ENCODE measurements around the gene TP53AIP1.
"Not testable (repeated sequence)": the region's sequence is repeated elsewhere in the genome, so short reads cannot be mapped to it uniquely, and the experiment has no call there.

TP53AIP1 gene

DNA sequence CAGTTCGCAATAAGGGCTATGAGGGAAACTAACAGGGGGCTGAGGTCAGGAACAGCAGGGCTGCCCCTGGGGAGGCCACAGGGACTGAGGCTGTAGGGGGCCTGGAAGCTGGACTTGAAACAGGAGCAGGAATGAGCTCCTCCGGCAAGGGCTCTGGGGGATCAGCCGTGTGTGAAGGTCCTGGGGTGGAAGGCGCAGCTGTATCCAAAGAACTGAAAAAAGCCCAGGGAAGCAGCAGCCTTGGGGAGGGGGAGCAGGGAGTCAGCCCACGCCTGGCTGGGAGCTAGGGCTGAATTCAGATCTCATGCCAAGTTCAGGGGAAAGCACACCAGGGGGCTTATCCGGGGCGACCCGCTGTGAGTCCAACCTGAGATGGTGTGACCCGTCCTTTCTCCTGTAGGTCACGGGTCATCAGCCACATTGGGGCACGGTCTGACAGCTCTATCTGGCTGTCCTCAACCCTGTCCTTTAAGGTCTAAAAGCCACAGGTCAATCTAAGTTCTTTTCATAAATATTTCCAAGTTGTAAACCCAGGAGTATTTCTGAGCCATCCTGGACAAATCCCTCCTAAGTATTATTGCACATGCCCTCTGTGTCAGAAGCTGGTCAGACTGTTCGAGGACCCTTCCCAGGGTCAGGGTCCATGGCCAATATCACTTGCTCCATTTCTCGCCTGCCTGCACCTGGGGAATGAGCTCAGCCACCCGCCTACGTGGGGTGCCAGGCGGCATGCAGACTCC, 18.0 kb downstream of the TP53AIP1 start:
- no peak for FAIRE-seq

DNA sequence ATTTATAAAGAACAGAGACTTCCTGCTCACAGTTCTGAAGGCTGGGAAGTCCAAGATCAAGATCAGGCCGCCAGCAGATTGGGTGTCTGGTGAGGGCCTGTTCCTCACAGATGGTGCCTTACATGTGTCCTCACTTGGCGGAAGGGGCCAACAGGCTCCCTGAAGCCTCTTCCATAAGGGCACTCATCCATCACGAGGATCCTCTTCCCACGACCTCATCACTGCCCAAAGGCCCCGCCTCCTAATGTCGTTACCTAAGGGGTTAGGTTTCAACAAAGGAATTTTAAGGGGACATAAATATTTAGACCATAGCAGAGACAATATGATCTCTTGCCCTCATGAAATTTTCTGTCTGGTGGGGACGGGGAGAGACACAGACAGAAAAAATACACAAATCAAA, 18.6 kb downstream of the TP53AIP1 start:
- FAIRE-seq = no peak

DNA sequence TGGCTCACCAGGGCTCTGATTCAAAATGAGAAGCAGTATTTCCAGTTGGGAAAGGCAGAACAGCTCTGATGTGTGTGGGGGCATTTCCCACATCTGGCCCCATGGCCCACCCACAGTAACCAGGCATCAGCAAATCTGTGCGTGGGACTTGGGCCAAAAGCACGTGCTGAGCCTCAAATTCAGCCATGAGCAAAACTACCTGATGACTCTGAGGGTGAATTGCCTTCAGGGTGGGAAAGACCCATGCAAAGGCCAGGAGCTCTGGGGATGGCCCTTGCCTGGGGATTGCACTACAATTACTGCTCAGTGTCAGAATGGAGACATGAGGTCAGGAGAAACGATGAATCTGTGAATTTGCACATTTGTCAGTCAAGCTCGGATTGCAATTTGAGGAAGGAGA, 20.9 kb downstream of the TP53AIP1 start:
- no peak for FAIRE-seq

DNA sequence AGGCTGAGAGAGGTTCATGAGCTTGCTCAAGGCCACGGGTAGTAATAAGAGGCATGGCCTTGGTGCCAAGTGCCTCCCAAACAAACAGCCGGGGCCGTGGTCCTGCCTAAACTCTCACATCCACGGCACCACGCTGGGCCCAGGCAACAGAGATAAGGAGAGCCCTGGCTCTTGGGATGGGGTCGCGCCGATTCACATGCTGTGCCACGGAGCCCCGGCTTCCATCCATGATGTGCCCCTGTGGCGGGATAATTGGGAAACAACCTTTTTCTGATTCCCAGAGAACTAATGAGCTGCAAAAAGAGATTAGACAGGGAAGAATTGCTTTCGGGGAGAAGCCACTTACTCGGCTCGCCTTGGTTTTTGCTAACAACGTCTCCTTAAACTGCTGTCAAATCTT, 22.0 kb downstream of the TP53AIP1 start:
- FAIRE-seq = no peak

DNA sequence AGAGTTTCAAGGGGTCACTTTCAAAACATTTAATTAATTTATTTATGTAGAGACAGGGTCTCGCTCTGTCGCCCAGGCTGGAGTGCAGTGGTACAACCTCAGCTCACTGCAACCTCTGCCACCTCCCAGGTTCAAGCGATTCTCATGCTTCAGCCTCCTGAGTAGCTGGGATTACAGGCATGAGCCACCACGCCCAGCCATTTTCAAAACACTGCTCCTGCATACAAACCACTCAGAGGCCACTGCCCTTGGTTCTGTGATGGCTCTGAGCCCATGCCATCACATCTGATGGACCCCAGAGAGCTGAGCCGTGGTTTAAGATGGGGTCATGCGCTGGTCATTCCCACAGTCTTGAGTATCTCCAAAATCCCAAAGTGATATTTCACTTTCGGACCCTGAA, 23.0 kb downstream of the TP53AIP1 start:
- FAIRE-seq = not testable (repeated sequence)

DNA sequence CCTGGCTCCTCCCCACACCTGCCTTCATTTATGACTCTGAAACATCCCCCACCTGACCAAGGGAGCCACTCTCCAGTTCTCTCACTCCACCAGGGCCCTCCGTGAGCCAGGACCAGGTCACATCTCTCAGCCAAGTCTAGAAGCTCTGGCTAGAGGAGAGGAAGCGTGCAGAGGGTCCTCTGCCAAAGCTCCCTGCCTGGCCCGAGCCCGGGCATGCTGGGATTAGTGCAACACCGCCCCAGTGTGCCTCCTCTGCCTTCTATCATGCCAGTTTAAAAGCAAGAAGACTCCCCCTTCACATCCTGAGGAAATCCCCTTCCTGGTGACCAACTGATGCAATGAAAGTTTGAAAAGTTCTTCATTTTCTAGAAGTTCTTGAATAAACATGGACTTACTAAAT, 23.5 kb downstream of the TP53AIP1 start:
- no peak for FAIRE-seq

DNA sequence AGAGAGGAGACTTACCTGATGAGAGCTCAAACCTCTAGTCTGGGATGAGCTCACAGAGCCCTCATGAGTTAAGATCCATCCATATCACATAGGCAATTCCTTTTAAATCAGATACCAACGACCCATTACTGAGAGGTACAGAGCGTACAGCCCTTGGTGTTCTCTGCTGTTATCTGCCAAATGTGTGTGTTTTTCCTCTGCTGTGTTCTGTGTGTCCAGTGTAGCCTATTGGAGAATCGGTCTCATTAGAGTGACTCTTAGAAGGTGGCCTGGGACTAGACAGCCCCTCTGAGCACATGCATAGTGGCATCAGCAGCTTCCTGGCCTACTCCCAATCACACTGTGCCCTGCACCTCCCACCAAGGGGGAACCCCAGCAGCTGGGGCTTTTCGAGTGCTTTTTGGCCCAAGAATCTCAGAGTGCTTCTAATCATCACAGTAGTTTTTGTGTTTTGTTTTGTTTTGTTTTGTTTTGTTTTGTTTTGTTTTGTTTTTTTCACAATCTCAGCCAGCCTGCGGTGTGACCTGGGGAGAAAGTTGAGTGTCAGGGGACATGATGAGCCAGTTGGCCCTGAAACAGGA, 25.4 kb downstream of the TP53AIP1 start:
- FAIRE-seq = no peak

DNA sequence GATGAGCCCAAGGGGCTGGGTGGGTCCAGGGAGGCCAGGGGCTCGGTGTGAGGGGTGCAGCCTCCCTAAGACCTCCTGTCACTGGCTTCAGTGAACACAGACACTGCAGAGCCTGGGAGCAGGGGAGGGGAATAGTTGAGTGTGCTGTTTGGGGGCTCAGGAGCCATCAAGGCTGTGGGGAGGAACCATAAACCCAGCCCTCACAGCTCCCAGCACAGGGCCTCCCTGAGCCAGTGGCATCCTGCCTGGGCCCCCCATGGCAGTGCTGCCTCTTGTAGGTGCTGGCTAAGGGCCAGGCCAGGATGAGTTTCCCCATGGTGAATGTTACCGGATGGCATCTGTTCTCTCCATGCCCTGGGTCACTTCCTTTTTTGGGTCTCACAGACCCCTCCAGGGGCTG, 26.0 kb downstream of the TP53AIP1 start:
- no peak for FAIRE-seq

DNA sequence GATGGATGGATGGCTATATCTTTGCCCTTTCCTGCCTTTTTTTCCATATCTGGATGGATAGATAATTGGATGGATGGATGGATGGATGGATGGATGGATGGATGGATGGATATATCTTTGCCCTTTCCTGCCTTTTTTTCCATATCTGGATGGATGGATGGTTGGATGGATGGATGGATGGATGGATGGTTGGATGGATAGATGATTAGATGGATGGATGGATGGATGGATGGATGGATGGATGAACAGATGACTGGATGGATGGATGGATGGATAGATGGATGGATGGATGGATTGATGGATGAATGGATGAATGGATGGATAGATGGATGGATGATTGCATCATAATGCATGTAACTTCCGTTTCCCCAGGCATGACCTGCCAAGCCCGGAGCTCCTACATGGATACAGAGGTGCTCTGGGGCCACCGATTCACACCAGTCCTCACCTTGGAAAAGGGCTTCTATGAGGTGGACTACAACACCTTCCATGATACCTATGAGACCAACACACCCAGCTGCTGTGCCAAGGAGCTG, 26.6 kb downstream of the TP53AIP1 start:
- no peak for FAIRE-seq

DNA sequence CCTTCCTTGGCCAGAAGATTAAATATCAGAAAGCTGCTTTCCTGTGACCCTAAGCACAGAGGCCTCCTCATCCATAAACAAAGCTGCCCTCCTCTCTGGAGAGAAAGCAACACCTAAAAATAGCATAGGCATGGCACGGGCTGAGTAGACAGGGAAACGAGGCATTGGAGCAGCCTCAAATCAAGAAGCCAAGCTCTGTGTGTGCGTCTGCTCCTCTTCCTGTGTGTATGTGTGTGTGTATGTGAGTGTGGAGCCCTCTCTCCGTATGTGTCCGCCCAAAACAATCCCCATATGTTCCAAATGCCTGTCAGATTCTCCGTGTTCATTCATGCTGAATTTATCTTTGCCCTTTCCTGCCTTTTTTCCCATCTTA, 27.5 kb downstream of the TP53AIP1 start:
- no peak for FAIRE-seq

DNA sequence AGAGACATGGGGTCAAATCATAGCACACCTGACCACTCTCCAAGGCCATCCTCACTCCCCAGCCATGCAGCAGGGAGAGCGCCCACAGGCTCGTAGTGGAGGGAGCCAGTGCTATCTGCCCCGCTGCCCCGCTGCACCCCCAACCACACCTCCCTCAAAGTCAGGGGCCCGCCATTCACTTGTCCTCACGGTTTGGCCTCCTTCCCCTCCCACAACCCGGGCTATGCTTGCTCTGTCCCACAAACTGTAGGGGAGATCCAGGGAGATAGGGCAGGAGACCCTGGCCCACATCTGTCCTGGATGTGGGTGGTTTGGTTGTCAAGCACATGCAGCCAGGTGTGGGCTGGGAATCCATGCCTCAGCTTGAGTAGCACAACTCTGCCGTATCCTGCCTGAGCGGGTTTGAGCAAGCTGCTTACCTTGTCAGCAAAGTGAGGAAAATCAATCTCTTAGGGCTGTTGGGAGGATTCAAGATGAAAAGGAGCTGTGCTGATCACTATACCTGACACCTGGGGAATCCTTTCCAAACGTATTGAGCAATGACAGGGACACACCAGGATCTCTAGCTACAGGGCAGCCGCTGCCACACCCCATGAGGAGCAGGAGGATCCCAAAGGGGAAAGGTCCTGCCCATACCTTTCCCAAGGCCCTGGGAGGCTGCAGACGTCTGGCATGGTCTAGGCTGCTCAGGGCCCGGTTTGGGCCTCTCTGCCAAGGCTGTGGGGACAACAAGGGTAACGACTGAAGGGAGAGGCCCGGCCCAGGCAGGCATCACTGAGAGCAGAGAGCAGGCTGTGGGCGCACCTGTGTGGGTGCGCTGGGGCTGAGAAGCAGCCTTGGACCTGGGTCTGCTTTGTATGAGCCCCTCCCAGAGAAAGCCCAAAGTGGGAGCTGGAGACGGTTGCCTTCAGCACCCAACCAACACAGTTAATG, 28.2 kb downstream of the TP53AIP1 start:
- FAIRE-seq = no peak

DNA sequence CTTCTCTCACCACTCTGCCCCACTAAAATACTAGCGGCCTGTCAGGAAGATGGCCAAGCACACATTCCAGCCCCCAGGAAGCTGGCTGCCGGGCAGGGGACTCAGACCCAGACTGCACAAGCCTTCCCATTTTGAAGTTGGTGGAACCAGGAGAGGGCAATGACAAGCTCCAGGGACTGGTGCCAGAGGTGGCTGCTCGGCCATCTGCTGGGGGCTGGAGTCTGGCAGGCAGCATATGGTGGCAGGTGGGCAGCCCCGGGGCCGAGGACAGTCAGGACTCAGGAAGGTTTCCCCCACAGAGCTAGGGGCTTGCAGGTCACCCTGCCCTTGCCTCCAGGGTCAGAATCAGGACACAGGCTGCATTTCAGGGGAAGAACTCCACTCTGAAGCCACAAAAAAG, 28.9 kb downstream of the TP53AIP1 start:
- FAIRE-seq = no peak

DNA sequence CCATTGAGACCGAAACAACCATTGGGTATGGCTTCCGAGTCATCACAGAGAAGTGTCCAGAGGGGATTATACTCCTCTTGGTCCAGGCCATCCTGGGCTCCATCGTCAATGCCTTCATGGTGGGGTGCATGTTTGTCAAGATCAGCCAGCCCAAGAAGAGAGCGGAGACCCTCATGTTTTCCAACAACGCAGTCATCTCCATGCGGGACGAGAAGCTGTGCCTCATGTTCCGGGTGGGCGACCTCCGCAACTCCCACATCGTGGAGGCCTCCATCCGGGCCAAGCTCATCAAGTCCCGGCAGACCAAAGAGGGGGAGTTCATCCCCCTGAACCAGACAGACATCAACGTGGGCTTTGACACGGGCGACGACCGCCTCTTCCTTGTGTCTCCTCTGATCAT, 31.0 kb downstream of the TP53AIP1 start:
- FAIRE-seq = no peak

DNA sequence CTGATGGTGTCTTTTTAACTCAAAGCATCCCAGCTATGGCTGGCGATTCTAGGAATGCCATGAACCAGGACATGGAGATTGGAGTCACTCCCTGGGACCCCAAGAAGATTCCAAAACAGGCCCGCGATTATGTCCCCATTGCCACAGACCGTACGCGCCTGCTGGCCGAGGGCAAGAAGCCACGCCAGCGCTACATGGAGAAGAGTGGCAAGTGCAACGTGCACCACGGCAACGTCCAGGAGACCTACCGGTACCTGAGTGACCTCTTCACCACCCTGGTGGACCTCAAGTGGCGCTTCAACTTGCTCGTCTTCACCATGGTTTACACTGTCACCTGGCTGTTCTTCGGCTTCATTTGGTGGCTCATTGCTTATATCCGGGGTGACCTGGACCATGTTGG, 31.4 kb downstream of the TP53AIP1 start:
- no peak for FAIRE-seq

DNA sequence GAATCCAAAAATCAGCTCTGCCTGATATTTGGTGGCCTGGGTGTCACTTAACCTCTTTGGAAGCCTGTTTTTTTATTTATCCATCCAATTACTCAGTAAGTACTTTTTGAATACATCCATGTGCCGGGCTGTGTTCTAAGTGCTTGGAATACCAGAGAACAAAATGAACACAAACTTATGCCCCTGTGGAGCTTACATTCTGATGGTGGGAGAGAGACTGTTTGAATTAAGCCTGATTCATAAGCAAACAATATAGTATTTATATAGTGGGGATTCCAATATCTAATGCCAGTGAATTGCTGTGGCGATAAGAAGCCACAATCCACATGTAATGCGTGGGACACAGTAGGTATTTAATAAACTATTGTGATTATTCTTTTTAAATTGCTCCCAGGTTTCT, 32.1 kb downstream of the TP53AIP1 start:
- FAIRE-seq = no peak

DNA sequence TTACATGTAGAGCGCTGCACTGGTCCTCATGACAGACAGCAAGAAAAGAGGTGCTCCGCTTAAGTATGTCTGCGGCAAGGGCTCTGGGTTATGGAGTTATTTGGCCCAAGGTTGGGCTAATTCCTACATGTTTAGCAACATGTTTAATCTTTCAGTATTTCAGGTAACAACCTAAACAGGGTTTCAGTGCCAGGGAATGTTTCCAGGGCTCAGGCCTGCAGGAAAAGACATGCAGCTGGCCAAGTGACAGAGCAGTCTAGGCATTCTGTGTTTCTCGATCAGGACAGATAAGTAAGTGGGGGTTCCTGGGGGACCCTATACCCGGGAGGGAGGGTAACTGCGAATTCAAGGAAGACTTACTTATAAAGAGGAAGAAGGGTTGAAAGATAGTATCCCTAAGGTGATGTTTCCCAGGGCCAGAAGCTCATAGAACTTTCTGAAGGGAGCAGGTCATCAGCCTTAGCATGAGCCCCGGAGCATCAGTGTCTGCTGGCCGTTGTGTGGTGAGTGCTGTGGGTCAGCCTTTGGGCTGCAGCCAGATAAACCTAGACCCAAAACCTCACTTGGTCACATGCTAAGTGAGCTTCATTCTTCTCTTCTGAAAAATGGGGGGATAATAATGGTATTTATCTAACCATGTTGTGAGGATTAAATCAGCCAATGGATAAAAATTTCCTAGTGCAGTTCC, 33.1 kb downstream of the TP53AIP1 start:
- no peak for FAIRE-seq

DNA sequence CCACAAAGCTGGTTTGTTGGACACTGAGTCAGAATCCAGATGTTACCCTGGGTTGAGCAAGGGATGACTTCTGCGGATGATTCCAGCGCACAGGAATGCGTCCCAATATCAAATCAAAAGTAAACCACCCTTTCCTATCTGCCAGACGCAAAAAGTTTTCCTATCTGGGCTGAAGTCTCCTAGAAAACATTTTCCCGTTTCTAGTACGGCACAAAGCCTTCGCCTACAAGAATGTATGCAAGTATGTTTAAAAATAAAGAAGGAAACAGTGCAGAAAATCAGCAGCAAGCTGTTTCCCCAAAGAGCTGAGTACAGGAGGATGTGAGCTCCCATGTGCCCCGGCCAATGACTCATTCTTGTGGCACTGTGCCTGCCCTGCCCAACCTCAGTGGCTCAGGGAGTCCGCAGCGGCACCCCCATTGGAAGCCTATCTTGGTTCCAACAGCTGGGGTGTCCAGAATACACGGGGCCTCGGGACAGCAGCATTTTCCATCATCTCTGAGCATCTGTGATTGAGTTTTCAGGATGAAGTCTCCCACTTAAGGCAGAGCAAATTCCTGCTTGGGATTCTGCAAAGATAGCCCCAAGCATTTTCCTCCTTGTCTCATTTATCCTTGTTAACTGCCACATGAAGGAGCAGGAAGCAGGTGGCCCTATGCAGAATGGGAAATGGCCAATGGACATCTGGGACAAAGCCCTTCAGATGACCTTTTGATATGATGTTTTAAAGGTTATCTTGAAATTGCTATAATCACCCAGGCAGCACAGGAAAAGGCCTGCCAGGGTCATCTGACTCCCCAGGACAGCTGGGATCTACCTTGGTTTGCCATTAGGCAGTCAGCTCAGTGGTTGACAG, 34.1 kb downstream of the TP53AIP1 start:
- FAIRE-seq = no peak

DNA sequence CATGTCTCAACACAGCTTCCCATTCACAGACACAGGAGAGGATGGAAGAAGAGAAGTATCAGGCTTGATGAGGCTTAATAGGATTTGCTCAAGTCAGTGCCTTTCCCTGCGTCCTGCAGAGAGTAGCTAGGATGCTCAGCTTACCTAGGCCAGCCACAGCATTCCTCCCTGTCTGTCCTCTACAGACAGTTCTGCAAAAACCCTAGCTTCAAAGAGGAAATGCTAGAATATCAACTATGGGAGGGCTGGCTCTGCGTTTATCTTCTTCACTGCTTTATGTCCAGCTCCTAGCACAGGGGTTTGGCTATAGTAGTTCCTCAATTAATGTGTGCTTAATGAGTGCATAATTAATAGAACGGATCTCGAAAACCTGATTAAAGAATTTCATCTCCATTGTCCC, 35.1 kb downstream of the TP53AIP1 start:
- no peak for FAIRE-seq

DNA sequence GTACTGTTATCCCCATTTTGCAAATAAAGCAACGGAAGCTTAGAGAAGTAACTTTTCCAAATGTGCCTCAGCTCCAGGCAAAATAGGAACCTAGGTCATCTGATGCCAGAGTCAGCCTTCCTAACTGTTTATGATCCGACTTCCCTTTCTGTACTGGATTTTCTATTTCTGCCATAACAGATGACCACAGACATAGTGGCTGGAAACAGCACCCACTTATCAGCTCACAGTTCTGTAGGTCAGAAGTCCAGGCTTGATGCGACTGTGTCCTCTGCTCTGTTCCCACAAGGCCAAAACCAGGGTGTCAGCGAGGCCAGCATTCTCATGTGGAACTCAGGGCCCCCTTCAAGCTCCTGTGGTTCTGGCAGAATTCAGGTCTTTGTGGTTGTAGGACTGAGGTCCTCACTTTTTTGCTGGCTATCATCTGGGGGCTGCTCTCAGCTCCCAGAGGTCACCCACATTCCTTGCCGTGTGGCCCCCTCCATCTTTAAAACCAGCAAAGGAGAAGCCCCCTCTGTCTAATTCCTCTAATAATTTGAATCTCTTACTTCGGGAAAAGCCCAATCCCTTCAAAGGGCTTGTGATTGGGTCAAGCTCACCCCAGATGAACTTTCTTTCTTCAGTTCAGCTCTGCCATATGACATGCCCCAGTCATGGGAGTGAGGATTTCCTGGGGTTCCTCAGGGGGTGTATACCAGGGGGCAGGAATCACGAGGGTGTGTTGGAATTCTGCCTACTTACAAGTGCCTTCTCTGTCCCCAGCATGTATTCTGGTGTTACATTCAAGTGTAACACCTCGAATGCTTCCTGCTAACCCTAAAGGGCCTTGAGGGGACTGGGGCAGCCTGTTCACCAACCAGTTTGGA, 36.3 kb downstream of the TP53AIP1 start:
- no peak for FAIRE-seq

DNA sequence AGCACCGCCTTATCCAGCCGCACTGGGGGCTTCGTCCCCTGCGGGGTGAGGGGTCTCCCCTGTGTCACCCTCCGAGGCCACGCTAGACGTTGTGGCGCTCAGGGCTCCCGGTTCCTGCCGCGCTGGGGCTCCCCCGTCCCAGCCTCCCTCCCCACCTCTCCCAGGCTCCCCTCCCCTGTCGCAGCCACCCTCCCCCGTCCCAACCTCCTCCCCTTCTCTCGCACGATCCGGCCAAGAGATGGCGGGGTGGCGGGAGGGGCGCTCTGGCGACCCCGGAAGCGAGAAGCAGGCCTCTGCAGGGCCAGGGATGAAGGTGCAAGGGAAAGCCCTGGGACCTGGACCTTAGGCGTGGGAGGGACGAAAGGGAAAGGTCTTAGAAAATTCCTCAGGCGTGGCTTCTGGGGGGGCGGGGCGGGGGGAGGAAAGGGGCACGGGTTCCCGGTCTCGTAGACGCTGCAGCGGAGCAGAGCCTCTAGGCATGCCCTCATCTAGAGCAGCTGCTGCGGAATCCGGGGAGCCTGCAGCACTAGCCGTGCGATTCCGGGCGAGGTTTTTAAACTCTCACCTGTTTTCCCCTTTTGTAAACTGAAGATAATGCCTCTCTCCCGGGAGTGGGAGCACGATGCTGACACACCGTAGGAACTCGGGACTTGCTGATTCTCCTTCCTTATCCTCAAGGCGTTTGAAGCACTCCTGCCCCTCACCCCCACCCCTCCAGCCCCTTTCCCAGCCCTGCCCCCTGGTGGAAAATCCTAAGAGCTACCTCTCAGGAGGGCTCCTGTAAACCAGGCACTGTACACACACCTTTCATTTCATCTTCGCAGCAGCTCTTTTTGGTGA, 37.1 kb downstream of the TP53AIP1 start:
- FAIRE-seq = no peak

All from islet of Langerhans (tissue), 1 donor.